Thyroid gland (tissue), 4 donors: ENCODE data around the gene NFATC2.

Experiments used
- CTCF ChIP-seq, 6 experiments: fragments of 200-600 bp in 3 of 6; fragments of 450-650 bp in 3 of 6; sonication (generic) in 3 of 6; IDR thresholded peaks; one replicate each; pipeline ENCODE4 v1.5.1; 2016 to 2019; ENCODE audit warnings: antibody characterized with exemption in 6 of 6, mild to moderate bottlenecking in 2 of 6, inconsistent platforms in 1 of 6, moderate library complexity in 1 of 6
- POLR2A ChIP-seq, 2 donors: fragments of 450-650 bp; IDR thresholded peaks; one replicate each; pipeline ENCODE4 v1.6.1; 2017; ENCODE audit warnings: antibody characterized with exemption in 2 of 2, mild to moderate bottlenecking in 2 of 2, moderate library complexity in 1 of 2

- TF ChIP-seq CTCF (IDR thresholded peaks at IDR 0.05) (no peak), POLR2A (IDR thresholded peaks at IDR 0.05) (no peak)
Measured at GRCh38 chr20:51463560-51463959, 79.0 kb downstream of the NFATC2 start.
